PC-9 (cell line): ENCODE results near the gene SLC35G6.
"Not testable (repeated sequence)": the region's sequence is repeated elsewhere in the genome, so short reads cannot be mapped to it uniquely, and the experiment has no call there.

ENCODE experiments used
- EZH2 ChIP-seq: fragments of 200-600 bp; sonication (generic); IDR thresholded peaks from 2 replicates; pipeline ENCODE4 v1.8.0; 2017; ENCODE audit warnings: antibody characterized with exemption, low read depth
- TF ChIP-seq, protein P1 (sequence below): fragments of 200-600 bp; sonication (generic); conservative IDR thresholded peaks from 2 replicates; pipeline ENCODE4 v1.6.1; 2017; ENCODE audit warnings: mixed run types, antibody characterized with exemption, mild to moderate bottlenecking, moderate library complexity

DNA sequence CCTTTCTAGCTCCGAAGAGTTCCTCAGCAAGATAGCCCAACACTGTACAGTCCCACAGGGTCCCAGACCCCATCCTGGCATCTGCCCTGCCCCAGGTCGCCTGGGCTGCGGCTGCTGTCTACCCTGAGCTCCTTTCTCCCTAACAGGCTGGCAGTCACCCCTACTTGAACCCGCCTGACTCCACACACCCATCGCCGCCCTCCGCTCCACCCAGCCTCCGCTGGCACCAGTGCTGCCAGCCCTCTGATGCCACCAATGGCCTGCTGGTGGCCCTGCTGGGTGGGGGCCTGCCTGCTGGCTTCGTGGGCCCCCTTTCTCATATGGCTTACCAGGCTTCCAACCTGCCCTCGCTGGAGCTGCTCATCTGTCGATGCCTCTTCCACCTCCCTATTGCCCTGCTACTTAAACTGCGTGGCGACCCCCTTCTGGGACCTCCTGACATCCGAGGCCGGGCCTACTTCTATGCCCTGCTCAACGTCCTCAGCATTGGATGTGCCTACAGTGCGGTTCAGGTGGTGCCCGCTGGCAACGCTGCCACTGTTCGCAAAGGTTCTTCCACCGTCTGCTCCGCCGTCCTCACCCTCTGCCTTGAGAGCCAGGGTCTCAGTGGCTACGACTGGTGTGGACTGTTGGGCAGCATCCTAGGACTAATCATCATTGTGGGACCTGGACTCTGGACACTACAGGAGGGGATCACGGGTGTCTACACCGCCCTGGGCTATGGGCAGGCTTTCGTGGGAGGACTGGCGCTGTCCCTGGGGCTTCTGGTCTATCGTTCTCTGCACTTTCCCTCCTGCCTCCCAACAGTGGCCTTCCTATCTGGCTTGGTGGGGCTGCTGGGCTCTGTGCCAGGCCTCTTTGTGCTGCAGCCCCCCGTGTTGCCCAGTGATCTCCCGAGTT is 846 bp downstream of the SLC35G6 start:
- TF ChIP-seq, protein P1, sequence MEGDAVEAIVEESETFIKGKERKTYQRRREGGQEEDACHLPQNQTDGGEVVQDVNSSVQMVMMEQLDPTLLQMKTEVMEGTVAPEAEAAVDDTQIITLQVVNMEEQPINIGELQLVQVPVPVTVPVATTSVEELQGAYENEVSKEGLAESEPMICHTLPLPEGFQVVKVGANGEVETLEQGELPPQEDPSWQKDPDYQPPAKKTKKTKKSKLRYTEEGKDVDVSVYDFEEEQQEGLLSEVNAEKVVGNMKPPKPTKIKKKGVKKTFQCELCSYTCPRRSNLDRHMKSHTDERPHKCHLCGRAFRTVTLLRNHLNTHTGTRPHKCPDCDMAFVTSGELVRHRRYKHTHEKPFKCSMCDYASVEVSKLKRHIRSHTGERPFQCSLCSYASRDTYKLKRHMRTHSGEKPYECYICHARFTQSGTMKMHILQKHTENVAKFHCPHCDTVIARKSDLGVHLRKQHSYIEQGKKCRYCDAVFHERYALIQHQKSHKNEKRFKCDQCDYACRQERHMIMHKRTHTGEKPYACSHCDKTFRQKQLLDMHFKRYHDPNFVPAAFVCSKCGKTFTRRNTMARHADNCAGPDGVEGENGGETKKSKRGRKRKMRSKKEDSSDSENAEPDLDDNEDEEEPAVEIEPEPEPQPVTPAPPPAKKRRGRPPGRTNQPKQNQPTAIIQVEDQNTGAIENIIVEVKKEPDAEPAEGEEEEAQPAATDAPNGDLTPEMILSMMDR = not testable (repeated sequence)
- not testable (repeated sequence) for TF ChIP-seq EZH2
